Thyroid gland (tissue), 4 donors: Measurements from ENCODE around the gene ATP9B. TPM values are rescaled to one million over a fixed set of nuclear protein-coding genes. Genes with fewer than 3 reads are reported as not detected.

Source experiments
- DNase-seq, 2 donors: peaks; one replicate each; pipeline ENCODE4 v3.0.0-alpha.2; 2019
- H3K27ac ChIP-seq, 3 donors: fragments of 200-600 bp; sonication (generic); 1 replicate in 2 of 3; 2 replicates in 1 of 3; pipeline ENCODE4 v1.5.1; 2016 to 2019; ENCODE audit warnings: mild to moderate bottlenecking in 1 of 3, moderate library complexity in 1 of 3
- H3K27me3 ChIP-seq: fragments of 200-600 bp; sonication (generic); one replicate; pipeline ENCODE4 v1.5.1; 2019
- H3K36me3 ChIP-seq, 2 donors: fragments of 200-600 bp; sonication (generic); one replicate each; pipeline ENCODE4 v1.5.1; 2016 to 2019
- H3K4me1 ChIP-seq, 2 donors: fragments of 200-600 bp; sonication (generic); one replicate each; pipeline ENCODE4 v1.5.1; 2017 to 2019
- H3K4me3 ChIP-seq, 3 donors: fragments of 200-600 bp; sonication (generic); replicated peaks in 1 of 3; 1 replicate in 2 of 3; 2 replicates in 1 of 3; pipeline ENCODE4 v1.5.1; 2016; ENCODE audit warnings: mild to moderate bottlenecking in 1 of 3
- H3K9me3 ChIP-seq: fragments of 200-600 bp; sonication (generic); one replicate; pipeline ENCODE4 v1.5.1; 2017
- CTCF ChIP-seq, 6 experiments: fragments of 200-600 bp in 3 of 6; fragments of 450-650 bp in 3 of 6; sonication (generic) in 3 of 6; IDR thresholded peaks; one replicate each; pipeline ENCODE4 v1.5.1; 2016 to 2019; ENCODE audit warnings: antibody characterized with exemption in 6 of 6, mild to moderate bottlenecking in 2 of 6, inconsistent platforms in 1 of 6, moderate library complexity in 1 of 6
- POLR2A ChIP-seq, 2 donors: fragments of 450-650 bp; IDR thresholded peaks; one replicate each; pipeline ENCODE4 v1.6.1; 2017; ENCODE audit warnings: antibody characterized with exemption in 2 of 2, mild to moderate bottlenecking in 2 of 2, moderate library complexity in 1 of 2
- WGBS, 2 donors: methylation state at CpG; one replicate each; pipeline ENCODE4 v1.1.5; 2017; 5-methylcytosine and 5-hydroxymethylcytosine counted together
- intact Hi-C: fragments of 100-400 bp; cut with DNase I; formaldehyde crosslinking; loops from one replicate; pipeline ENCODE4 v1.15.1; 2023
- total RNA-seq, 4 donors: library from RNA; depleted of rRNA; stranded (reverse); fragments of >200 nt; gene quantifications; one replicate each; pipeline ENCODE4 v1.2.3, GENCODE V29; 2016

ATP9B gene
- total RNA-seq, 4 donors from 2014 or later, result 30.6 to 58.1 (median 48.2) TPM

- Histone ChIP-seq H3K27ac (no peak overlapping the region), H3K4me3 (no peak overlapping the region), H3K27me3 (no peaks in the 10 kb centered on the region), H3K36me3 (peaks cover 0 to 4% of the 10 kb centered on the region in 2 donors), H3K4me1 (peaks cover 0 to 5% of the 10 kb centered on the region in 2 donors), H3K9me3 (no peaks in the 10 kb centered on the region)
- 57 to 70% methylated on average over 47 of the region's 47 CpGs for WGBS, 2 donors
- DNase-seq, result no peak
- TF ChIP-seq POLR2A (IDR thresholded peaks at IDR 0.05) (no peak), CTCF (IDR thresholded peaks at IDR 0.05) (no peak)
- intact Hi-C loops, result no loop called here
Measured at GRCh38 chr18:79411614-79412526, 342.7 kb downstream of the ATP9B start.

- no peaks in the 10 kb centered on the region for H3K27me3 ChIP-seq
- no peak for DNase-seq
- no peak overlapping the region for H3K27ac ChIP-seq
- H3K9me3 ChIP-seq, result no peaks in the 10 kb centered on the region
- no peak for TF ChIP-seq POLR2A (IDR thresholded peaks at IDR 0.05)
- TF ChIP-seq CTCF (IDR thresholded peaks at IDR 0.05), result no peak
- 89 to 91% methylated on average over 16 of the region's 16 CpGs for WGBS, 2 donors
- H3K4me3 ChIP-seq, result no peak overlapping the region
- H3K36me3 ChIP-seq, result peaks cover 0 to 4% of the 10 kb centered on the region in 2 donors
- intact Hi-C loops, result no loop called here
- H3K4me1 ChIP-seq, result peaks cover 0 to 5% of the 10 kb centered on the region in 2 donors
Measured at GRCh38 chr18:79413025-79413424, 343.8 kb downstream of the ATP9B start.

- no peaks in the 10 kb centered on the region for H3K9me3 ChIP-seq
- H3K4me1 ChIP-seq, result peaks cover 0 to 5% of the 10 kb centered on the region in 2 donors
- DNase-seq, result no peak
- 79 to 96% methylated on average over 9 to 16 of the region's 16 CpGs for WGBS, 2 donors
- no peak overlapping the region for H3K4me3 ChIP-seq
- H3K27me3 ChIP-seq, result no peaks in the 10 kb centered on the region
- TF ChIP-seq CTCF (IDR thresholded peaks at IDR 0.05) (no peak), POLR2A (IDR thresholded peaks at IDR 0.05) (no peak)
- intact Hi-C loops, result no loop called here
- no peak overlapping the region for H3K27ac ChIP-seq
- H3K36me3 ChIP-seq, result peaks cover 0 to 4% of the 10 kb centered on the region in 2 donors
Measured at GRCh38 chr18:79413426-79413825, 344.2 kb downstream of the ATP9B start.

GRCh38 chr18:79413901-79414300, 344.7 kb downstream of the ATP9B start:
- 58 to 77% methylated on average over 9 of the region's 9 CpGs for WGBS, 2 donors
- H3K36me3 ChIP-seq, result peaks cover 0 to 4% of the 10 kb centered on the region in 2 donors

More at GRCh38 chr18:79413901-79414300, 344.7 kb downstream of the ATP9B start:
- Histone ChIP-seq H3K9me3 (no peaks in the 10 kb centered on the region), H3K27me3 (no peaks in the 10 kb centered on the region), H3K27ac (no peak overlapping the region), H3K4me3 (no peak overlapping the region), H3K4me1 (peaks cover 0 to 5% of the 10 kb centered on the region in 2 donors)
- no peak for TF ChIP-seq CTCF (IDR thresholded peaks at IDR 0.05)
- no peak for TF ChIP-seq POLR2A (IDR thresholded peaks at IDR 0.05)
- peak in 1 of 2 donors; percentile 25 for DNase-seq
- intact Hi-C loops, result no loop called here
